ENCODE results near the gene CD19.

Gene CD19

GRCh38 chr16:28893291-28893690 lies 38.5 kb upstream of the CD19 start:
- no peak for TF ChIP-seq CTCF (IDR thresholded peaks at IDR 0.05; ENCODE audit: extremely low read depth, missing control alignments)
- no peak for DNase-seq (ENCODE audit: low spot score)

DNA sequence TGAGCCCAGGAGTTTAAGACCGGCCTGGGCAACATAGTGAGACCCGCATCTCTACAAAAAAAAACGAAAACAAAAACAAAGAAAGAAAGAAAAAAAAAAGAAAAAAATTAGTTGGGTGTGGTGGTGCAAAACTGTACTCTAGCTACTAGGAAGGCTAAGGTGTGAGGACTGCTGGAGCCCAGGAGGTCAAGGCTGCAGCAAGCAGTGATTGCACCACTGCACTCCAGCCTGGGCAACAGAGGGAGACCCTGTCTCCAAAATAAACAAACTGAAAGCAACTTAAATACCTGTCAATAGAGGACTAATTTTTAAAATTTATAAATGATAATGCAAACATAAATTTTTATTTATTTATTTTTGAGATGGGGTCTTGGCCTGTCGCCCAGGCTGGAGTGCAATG lies 36.2 kb upstream of the CD19 start:
- no peak for TF ChIP-seq CTCF (IDR thresholded peaks at IDR 0.05; ENCODE audit: extremely low read depth, missing control alignments)
- DNase-seq (ENCODE audit: low spot score) = no peak

DNA sequence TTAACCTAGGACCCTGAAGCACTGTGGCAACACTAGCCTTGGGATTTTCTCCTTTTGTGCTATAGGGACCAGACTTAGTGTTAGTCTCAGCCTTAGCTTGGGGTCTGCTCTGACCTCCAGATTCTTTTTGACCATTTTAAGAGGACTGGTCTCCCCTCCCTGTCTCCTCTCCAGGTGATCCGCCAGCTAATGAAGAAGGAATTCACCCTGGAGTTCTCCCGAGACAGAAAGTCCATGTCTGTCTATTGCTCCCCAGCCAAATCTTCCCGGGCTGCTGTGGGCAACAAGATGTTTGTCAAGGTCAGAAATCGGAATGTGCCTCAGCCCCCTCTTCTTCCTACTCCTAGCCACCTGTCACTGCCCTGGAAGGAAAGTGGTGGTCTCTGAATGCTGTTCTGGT lies 33.9 kb upstream of the CD19 start:
- TF ChIP-seq CTCF (IDR thresholded peaks at IDR 0.05; ENCODE audit: extremely low read depth, missing control alignments) = no peak

DNA sequence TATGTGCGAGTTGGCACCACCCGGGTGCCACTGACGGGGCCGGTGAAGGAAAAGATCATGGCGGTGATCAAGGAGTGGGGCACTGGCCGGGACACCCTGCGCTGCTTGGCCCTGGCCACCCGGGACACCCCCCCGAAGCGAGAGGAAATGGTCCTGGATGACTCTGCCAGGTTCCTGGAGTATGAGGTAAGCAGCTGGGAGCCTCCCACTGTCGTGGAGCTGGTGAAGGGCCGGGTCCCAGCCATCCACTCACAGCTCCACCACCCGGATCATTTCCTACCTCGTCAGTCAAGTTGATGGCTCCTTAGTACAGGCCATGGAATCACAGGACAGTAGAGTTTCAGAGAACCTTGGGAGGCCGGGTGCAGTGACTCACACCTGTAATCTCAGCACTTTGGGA lies 33.5 kb upstream of the CD19 start:
- no peak for TF ChIP-seq CTCF (IDR thresholded peaks at IDR 0.05; ENCODE audit: extremely low read depth, missing control alignments)
- DNase-seq (ENCODE audit: low spot score) = no peak

More for the DNA sequence above, 33.9 kb upstream of the CD19 start:
- no peak for DNase-seq (ENCODE audit: low spot score)

- no peak for TF ChIP-seq CTCF (IDR thresholded peaks at IDR 0.05; ENCODE audit: extremely low read depth, missing control alignments)
- DNase-seq (ENCODE audit: low spot score) = no peak
Measured at GRCh38 chr16:28898942-28899341, 32.8 kb upstream of the CD19 start.

DNA sequence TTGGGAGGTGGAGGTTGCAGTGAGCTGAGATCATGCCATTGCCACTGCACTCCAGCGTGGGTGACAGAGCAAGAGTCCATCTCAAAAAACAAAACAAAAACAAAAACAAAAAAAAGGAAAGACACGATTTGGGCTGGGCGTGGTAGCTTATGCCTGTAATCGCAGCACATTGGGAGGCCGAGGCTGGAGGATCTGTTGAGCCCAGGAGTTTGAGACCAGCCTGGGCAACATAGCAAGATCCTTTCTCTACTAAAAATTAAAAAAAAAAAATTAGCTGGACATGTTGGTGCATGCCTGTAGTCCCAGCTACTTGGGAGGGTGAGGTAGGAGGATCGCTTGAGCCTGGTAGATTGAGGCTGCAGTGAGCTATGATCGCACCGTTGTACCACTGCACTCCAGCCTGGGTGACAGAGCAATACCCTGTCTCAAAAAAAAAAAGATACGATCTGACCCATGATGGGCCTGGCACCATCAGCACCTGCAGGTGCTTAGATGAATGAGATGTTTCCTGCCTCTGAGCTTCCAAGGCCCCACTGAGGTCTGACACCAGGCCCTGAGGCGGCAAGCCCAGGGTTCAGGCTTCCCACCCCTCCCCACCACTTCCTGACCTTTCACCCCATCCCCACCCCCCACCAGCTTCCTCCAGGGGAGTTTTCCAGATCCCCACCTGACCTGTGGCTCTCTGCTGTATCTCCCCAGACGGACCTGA lies 31.7 kb upstream of the CD19 start:
- TF ChIP-seq CTCF (IDR thresholded peaks at IDR 0.05; ENCODE audit: extremely low read depth, missing control alignments) = no peak

GRCh38 chr16:28900601-28901000 lies 31.2 kb upstream of the CD19 start:
- no peak for DNase-seq (ENCODE audit: low spot score)
- TF ChIP-seq CTCF (IDR thresholded peaks at IDR 0.05; ENCODE audit: extremely low read depth, missing control alignments) = no peak

More for the DNA sequence above, 31.7 kb upstream of the CD19 start:
- DNase-seq (ENCODE audit: low spot score) = no peak

All from GM20000 (cell line).